Smooth muscle cell (in vitro differentiated cells): ENCODE results near the gene PSMD6. TPM values are rescaled to one million over a fixed set of nuclear protein-coding genes. Genes with fewer than 3 reads are reported as not detected.

Source experiments
- DNase-seq: peaks from one replicate; lab custom pipeline; 2025; ENCODE audit not compliant: unreplicated experiment; lab: John Stamatoyannopoulos, UW
- H2AFZ ChIP-seq: fragments of 200-600 bp; sonication (generic); 2 replicates; pipeline ENCODE4 v1.6.0; 2016; ENCODE audit warnings: antibody characterized with exemption, low read depth, mild to moderate bottlenecking
- H3F3A ChIP-seq: fragments of 200-600 bp; sonication (generic); 2 replicates; pipeline ENCODE4 v1.6.0; 2017; ENCODE audit warnings: antibody characterized with exemption, low read depth
- H3K27ac ChIP-seq: fragments of 200-600 bp; sonication (generic); 2 replicates; pipeline ENCODE4 v1.5.1; 2016; ENCODE audit warnings: low read depth, mild to moderate bottlenecking
- H3K27me3 ChIP-seq: fragments of 200-600 bp; sonication (generic); 2 replicates; pipeline ENCODE4 v1.6.1; 2016; ENCODE audit warnings: low read depth, mild to moderate bottlenecking
- H3K36me3 ChIP-seq: fragments of 200-600 bp; sonication (generic); 2 replicates; pipeline ENCODE4 v1.5.1; 2016; ENCODE audit warnings: low read depth
- H3K4me1 ChIP-seq: fragments of 200-600 bp; sonication (generic); 2 replicates; pipeline ENCODE4 v1.5.1; 2016; ENCODE audit warnings: low read depth
- H3K4me2 ChIP-seq: fragments of 200-600 bp; sonication (generic); 2 replicates; pipeline ENCODE4 v1.6.0; 2016; ENCODE audit warnings: mild to moderate bottlenecking
- H3K4me3 ChIP-seq: fragments of 200-600 bp; sonication (generic); 2 replicates; pipeline ENCODE4 v1.5.1; 2016; ENCODE audit warnings: mild to moderate bottlenecking
- H3K79me2 ChIP-seq: fragments of 200-600 bp; sonication (generic); 2 replicates; pipeline ENCODE4 v1.6.0; 2016; ENCODE audit warnings: low read depth, mild to moderate bottlenecking
- H3K9ac ChIP-seq: fragments of 200-600 bp; sonication (generic); 2 replicates; pipeline ENCODE4 v1.6.0; 2016; ENCODE audit warnings: low read depth
- H3K9me3 ChIP-seq: fragments of 200-600 bp; sonication (generic); replicated peaks from 2 replicates; pipeline ENCODE4 v1.5.1; 2016; ENCODE audit warnings: low read depth
- H4K20me1 ChIP-seq: fragments of 200-600 bp; sonication (generic); 2 replicates; pipeline ENCODE4 v1.6.0; 2016; ENCODE audit warnings: low read depth
- CTCF ChIP-seq: fragments of 200-600 bp; sonication (generic); IDR thresholded peaks from 2 replicates; pipeline ENCODE4 v1.5.1; 2017; ENCODE audit warnings: borderline replicate concordance, mild to moderate bottlenecking, antibody characterized with exemption; ENCODE audit not compliant: insufficient read depth, poor library complexity, severe bottlenecking
- WGBS: methylation state at CpG from one replicate; pipeline ENCODE4 v1.1.7; 2016; ENCODE audit warnings: low lambda C conversion rate; 5-methylcytosine and 5-hydroxymethylcytosine counted together
- polyA plus RNA-seq: library from polyadenylated mRNA; unstranded; fragments of >200 nt; fragmentation: Nextera tagmentation; extraction: Ambion mirVana; gene quantifications from 2 replicates; pipeline ENCODE4 v1.2.1, GENCODE V29; 2016
- total RNA-seq: library from RNA; depleted of rRNA; stranded (reverse); fragments of >200 nt; gene quantifications from 2 replicates; pipeline ENCODE4 v1.2.3, GENCODE V29; 2014

PSMD6 gene
- total and polyA plus RNA-seq, 2 experiments from 2014 or later, result 109 to 119 TPM

- no peak for DNase-seq
- Histone ChIP-seq H2AFZ (no peak overlapping the region), H3K27me3 (no peaks in the 10 kb centered on the region), H3K9ac (no peak overlapping the region), H3K4me3 (no peak overlapping the region), H3K4me1 (peaks cover 19% of the 10 kb centered on the region), H3K79me2 (no peaks in the 10 kb centered on the region), H3K36me3 (no peaks in the 10 kb centered on the region), H4K20me1 (no peaks in the 10 kb centered on the region), H3K27ac (no peak overlapping the region), H3K4me2 (no peak overlapping the region), H3K9me3 (no peaks in the 10 kb centered on the region), H3F3A (no peaks in the 10 kb centered on the region)
- TF ChIP-seq CTCF, result no peak
- 91% methylated on average over 4 of the region's 4 CpGs for WGBS
Observed at GRCh38 chr3:64058566-64058965, 35.3 kb upstream of the PSMD6 start.

GRCh38 chr3:64057231-64057630 lies 33.9 kb upstream of the PSMD6 start:
- Histone ChIP-seq H3F3A (no peaks in the 10 kb centered on the region), H3K4me1 (peaks cover 16% of the 10 kb centered on the region), H3K36me3 (no peaks in the 10 kb centered on the region), H3K79me2 (no peaks in the 10 kb centered on the region), H3K27ac (peak overlapping the region; percentile 17), H4K20me1 (no peaks in the 10 kb centered on the region), H3K9me3 (no peaks in the 10 kb centered on the region), H3K27me3 (no peaks in the 10 kb centered on the region), H3K4me3 (no peak overlapping the region), H3K9ac (no peak overlapping the region), H2AFZ (no peak overlapping the region), H3K4me2 (no peak overlapping the region)
- no peak for TF ChIP-seq CTCF
- no peak for DNase-seq
- 97% methylated on average over 4 of the region's 4 CpGs for WGBS

GRCh38 chr3:64056606-64057180 lies 33.4 kb upstream of the PSMD6 start:
- H3K9ac ChIP-seq, result no peak overlapping the region
- no peak overlapping the region for H2AFZ ChIP-seq
- no peak overlapping the region for H3K4me2 ChIP-seq
- no peak overlapping the region for H3K4me3 ChIP-seq
- no peaks in the 10 kb centered on the region for H4K20me1 ChIP-seq
- DNase-seq, result no peak
- TF ChIP-seq CTCF, result no peak
- H3K27me3 ChIP-seq, result no peaks in the 10 kb centered on the region
- WGBS, result 49% methylated on average over 3 of the region's 3 CpGs
- H3K79me2 ChIP-seq, result no peaks in the 10 kb centered on the region
- peaks cover 11% of the 10 kb centered on the region for H3K4me1 ChIP-seq
- H3F3A ChIP-seq, result no peaks in the 10 kb centered on the region
- H3K27ac ChIP-seq, result peak overlapping the region; percentile 17
- H3K9me3 ChIP-seq, result no peaks in the 10 kb centered on the region
- no peaks in the 10 kb centered on the region for H3K36me3 ChIP-seq

- no peaks in the 10 kb centered on the region for H3K79me2 ChIP-seq
- no peaks in the 10 kb centered on the region for H3K9me3 ChIP-seq
- WGBS, result 90% methylated on average over 2 of the region's 2 CpGs
- peaks cover 13% of the 10 kb centered on the region for H3K4me1 ChIP-seq
- H3K36me3 ChIP-seq, result no peaks in the 10 kb centered on the region
- H4K20me1 ChIP-seq, result no peaks in the 10 kb centered on the region
- no peak overlapping the region for H2AFZ ChIP-seq
- H3K27ac ChIP-seq, result no peak overlapping the region
- H3K4me2 ChIP-seq, result no peak overlapping the region
- H3K4me3 ChIP-seq, result no peak overlapping the region
- H3F3A ChIP-seq, result no peaks in the 10 kb centered on the region
- no peak for TF ChIP-seq CTCF
- H3K27me3 ChIP-seq, result no peaks in the 10 kb centered on the region
- no peak for DNase-seq
- H3K9ac ChIP-seq, result no peak overlapping the region
Observed at GRCh38 chr3:64055076-64055475, 31.8 kb upstream of the PSMD6 start.
